Liver (tissue), 3 donors: Measurements from ENCODE around the gene MSI2.

Experiments used
- CTCF ChIP-seq: fragments of 150-350 bp; IDR thresholded peaks from 2 replicates; pipeline ENCODE4 v1.5.1; 2017; ENCODE audit warnings: improper control_type of control experiment, low read depth, low read length; ENCODE audit not compliant: missing input control
- FOXA2 ChIP-seq: IDR thresholded peaks from 2 replicates; pipeline ENCODE4 v1.6.1; 2016; ENCODE audit warnings: antibody characterized with exemption
- NR2F2 ChIP-seq: IDR thresholded peaks from 2 replicates; pipeline ENCODE4 v1.6.1; 2016; ENCODE audit warnings: antibody characterized with exemption
- RAD21 ChIP-seq, 2 donors: IDR thresholded peaks; 2 replicates each; pipeline ENCODE4 v1.6.1; 2016; ENCODE audit warnings: antibody characterized with exemption in 2 of 2, mild to moderate bottlenecking in 2 of 2
- REST ChIP-seq: IDR thresholded peaks from 2 replicates; pipeline ENCODE4 v1.6.1; 2016; ENCODE audit warnings: antibody characterized with exemption, mild to moderate bottlenecking
- TAF1 ChIP-seq: conservative IDR thresholded peaks from 2 replicates; pipeline ENCODE4 v1.6.1; 2016; ENCODE audit warnings: antibody characterized with exemption, mild to moderate bottlenecking
- TF ChIP-seq, protein P1 (sequence below): IDR thresholded peaks from 2 replicates; pipeline ENCODE4 v1.6.1; 2016; ENCODE audit warnings: antibody characterized with exemption
- donor health status: healthy.
- donor health status: healthy.

- TF ChIP-seq CTCF (no peak), TAF1 (no peak), RAD21 (IDR thresholded peaks at IDR 0.05) (no peak), REST (no peak), NR2F2 (no peak), FOXA2 (no peak)
- TF ChIP-seq, protein P1, sequence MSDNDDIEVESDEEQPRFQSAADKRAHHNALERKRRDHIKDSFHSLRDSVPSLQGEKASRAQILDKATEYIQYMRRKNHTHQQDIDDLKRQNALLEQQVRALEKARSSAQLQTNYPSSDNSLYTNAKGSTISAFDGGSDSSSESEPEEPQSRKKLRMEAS, result no peak
These were observed 233.0 kb downstream of the MSI2 start for GRCh38 chr17:57489321-57489720.
